IPS-NIHi7 (cell line): ENCODE results near the gene FADD.
"Not testable (repeated sequence)": the region's sequence is repeated elsewhere in the genome, so short reads cannot be mapped to it uniquely, and the experiment has no call there.

Experiments used
- DNase-seq: peaks from one replicate; pipeline ENCODE4 v3.0.0; 2012; ENCODE audit warnings: mixed read lengths; ENCODE audit errors: extremely low spot score

FADD gene

DNA sequence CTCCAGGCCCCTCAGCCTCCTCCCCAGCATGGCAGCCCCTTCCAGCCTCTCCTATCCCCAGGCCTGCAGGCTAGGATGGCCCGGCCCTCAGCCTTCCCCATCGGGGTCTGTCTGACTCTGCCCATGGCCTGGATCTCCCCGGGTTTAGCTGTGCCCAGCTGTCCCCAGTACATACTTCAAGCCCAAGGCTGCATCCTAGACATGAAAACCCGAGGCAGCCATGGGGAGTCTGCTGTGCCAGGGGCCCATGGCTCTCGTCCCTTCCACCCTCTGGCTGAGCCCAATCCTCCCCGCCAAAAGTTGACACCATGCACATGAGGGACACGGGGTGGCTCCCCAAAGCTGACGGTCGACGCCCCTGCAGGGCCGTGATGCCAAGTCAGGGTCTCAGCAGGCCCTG, 22.2 kb upstream of the FADD start:
- DNase-seq = no peak

DNA sequence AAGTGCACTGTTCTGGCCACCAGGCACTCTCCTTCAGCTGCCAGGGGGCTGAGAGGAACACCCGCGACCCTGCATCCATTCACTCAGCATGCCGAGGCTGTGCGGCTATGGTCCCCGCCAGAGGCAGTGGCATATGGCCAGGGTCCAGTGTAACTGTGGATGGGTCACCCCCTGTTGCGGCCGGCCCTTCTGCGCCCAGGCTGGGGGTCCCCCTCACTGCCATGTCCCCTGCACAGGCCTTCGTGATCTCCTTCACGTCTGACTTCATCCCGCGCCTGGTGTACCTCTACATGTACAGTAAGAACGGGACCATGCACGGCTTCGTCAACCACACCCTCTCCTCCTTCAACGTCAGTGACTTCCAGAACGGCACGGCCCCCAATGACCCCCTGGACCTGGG, 20.8 kb upstream of the FADD start:
- no peak for DNase-seq

GRCh38 chr11:70183032-70183431, 20.1 kb upstream of the FADD start:
- DNase-seq = no peak

DNA sequence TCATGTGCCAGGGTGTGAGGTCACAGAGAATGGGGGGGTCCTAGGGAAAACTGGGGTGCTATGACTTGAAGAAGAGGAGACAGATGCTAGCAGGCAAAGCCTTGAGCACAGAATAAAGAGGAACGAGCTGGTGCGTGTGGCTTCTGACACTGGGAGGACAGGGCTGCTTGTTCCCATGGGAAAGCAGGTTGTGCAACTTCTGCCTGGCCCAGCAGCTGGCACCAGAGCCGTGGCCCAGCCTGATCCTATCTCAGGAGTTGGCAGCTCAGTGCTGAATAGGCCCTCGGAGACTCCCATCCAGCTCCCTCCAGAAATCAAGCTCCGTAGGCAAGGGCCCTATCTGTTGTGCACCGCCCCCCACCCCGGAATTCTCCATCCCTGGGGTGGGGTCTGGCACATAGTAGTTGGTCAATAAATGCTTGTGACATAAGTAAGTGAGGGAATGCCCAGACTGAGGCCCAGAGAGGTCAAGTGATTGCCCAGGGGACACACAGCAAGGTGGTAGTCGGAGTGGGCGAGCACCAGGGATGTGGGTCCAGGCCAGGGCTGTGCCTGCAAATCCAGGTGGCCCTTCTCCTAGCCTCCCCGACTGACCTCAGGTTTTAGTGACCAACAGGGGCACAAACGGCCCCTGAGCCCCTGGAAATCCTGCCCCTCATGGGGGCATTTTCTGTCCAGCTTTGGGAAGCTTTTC, 19.5 kb upstream of the FADD start:
- DNase-seq = no peak

DNA sequence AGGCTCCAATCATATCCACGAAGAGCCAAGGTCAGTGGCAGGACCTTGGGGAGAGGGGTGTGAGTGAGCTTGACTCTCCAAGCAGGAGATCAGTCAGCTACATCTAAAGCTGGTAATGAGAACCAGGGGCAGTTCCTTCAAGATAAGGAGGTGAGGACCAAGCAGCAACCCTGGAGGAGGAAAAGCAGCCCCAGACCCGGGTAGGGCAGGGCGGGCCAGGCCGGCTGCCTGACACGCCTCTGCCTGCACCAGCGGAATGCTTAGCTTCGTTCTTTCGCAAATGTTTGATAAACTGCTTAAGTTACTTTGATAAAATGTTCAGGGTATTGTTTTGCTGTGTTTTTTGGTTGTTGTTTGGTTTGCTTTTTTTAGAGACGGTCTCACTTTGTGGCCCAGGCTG, 18.7 kb upstream of the FADD start:
- DNase-seq = no peak

DNA sequence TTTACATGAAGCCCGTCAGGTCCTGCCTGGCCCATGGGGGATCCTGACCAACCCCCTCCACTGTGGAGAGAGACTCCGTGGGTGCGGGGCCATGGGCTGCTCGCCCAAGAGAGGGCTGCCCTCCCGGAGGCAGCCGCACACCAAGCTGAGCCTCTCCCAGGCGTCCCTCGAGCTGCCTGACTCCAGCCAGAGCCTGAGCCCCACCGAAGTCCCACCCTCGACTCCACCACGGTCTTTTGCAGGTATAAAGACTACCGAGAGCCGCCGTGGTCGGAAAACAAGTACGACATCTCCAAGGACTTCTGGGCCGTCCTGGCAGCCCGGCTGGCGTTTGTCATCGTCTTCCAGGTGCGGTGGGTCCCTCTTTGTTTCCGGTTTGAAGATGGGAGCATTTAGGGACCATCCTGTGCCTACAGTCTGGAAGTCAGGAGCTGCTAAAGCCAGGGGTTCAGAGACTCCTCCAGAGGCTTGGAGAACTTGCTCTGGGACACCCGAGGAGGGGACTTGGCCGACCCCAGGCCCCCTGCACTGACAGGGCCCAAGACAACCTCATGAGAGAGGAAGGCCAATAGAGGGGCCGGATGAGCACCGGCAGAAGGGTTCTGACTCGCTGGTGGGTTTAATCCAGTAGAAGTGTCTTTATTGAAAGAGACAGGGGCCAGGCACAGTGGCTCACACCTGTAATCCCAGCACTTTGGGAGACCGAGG, 17.6 kb upstream of the FADD start:
- DNase-seq = no peak

DNA sequence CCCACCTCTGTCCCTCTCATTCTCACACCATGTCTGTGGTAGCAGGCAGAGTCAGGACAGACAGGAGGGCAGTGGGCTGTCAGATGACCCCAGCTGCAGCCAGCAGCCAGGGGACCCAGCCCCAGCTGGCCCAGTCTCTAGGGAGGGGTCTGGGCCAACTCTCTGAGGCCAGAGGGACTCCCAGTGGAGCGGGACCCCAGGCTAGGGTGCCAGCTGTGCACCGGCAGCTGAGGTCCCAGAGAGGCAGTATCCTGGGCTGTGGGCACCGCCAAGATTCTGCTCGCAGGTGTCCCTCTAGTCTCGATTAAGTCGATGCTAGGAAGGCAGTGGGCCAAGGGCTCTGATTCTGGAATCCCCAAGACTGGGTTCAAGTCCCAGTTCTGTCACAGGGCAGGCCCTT, 16.7 kb upstream of the FADD start:
- DNase-seq = no peak

GRCh38 chr11:70186936-70187335, 16.2 kb upstream of the FADD start:
- no peak for DNase-seq

GRCh38 chr11:70187771-70188170, 15.3 kb upstream of the FADD start:
- no peak for DNase-seq

DNA sequence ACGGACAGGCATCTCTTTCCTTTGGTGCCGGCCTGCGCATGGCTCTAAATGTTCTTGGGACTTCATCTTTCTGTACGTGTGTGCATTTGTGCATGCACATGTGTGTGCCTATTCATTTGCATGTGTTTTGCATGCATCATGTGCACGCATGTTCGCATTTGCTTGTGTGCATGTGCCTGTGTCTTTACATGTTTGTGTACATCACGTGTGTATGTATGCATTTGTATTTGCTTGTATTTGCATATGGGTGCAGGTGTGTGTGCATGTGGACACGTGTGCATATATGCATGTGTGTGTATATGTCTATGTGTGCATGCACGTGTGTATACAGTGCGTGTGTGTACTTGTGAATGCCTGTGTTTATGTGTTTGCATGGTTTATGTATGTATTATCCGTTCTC, 13.5 kb upstream of the FADD start:
- DNase-seq = no peak

GRCh38 chr11:70191495-70192140, 11.5 kb upstream of the FADD start:
- DNase-seq = peak; percentile 90

DNA sequence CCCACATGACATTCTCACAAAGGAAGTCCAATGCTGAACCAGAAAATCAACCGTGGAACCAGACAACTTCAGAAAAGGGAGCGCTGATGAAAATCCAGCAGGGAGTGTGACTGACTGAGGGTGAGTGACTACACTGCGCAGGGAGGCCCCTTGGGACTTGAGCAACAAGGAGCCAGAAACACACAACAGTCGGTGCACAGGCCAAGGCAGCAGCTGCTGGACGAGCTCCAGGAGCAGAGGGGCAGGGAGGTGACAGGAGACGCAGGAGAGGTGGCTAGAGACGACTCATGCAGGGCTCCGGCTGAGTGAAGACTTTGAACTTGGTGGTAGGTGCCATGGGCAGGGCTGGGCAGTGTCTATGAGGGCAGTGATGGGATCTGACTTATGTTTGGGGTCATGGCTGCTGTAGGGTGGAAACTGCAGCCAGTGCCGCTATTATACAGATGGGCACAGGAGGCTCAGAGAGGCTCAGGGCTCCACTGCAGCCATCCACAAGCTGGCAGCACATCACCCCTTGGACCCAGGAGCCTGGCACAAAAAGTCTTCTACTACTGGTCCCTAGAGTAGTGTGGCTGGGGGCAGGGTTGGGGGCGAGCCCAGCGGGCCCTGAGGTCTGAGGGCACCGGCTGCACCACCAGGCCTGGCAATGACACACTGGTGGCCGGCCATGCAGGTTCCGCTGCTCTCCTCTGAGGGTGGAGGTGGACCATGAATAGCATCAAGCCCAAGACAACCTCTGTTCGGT, 10.3 kb upstream of the FADD start:
- DNase-seq = no peak

DNA sequence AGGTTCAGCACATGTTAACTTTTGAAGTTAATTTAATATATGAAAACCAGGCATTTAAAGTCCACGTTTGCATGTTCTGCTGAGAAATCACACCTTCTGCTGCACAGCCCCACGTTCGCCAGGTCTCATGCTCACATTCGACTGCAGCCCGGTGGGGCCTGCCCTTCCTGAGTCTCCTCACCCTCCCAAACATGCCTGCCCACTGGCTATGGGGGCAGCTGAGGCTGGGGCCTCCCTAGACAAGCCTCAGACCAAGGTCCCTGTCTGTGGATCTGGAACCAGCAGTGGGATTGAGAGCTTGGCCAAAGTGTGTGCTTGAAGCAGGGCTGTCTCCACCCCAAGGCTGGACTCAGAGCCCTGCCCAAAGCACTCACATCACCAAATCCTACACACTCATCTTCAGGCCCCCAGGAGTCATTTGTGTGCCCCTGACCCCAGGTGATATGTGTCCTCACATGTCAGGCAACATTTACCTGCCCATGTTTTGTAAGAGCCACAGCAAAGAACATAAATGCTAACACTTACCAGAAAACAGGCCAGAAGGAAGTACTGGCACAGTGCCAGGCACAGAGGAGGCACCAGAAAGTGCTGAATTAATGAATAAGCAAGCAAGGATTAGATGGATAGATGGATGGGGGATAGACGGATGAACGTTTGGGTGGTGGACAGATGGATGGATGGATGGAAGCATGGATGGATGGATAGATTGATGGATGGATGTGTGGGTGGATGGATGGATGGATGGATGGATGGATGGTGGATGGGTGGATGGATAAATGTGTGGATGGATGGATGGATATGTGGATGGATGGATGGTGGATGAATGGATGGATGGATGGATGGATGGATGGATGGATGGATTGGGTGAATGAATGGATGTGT, 9.4 kb upstream of the FADD start:
- DNase-seq = no peak

DNA sequence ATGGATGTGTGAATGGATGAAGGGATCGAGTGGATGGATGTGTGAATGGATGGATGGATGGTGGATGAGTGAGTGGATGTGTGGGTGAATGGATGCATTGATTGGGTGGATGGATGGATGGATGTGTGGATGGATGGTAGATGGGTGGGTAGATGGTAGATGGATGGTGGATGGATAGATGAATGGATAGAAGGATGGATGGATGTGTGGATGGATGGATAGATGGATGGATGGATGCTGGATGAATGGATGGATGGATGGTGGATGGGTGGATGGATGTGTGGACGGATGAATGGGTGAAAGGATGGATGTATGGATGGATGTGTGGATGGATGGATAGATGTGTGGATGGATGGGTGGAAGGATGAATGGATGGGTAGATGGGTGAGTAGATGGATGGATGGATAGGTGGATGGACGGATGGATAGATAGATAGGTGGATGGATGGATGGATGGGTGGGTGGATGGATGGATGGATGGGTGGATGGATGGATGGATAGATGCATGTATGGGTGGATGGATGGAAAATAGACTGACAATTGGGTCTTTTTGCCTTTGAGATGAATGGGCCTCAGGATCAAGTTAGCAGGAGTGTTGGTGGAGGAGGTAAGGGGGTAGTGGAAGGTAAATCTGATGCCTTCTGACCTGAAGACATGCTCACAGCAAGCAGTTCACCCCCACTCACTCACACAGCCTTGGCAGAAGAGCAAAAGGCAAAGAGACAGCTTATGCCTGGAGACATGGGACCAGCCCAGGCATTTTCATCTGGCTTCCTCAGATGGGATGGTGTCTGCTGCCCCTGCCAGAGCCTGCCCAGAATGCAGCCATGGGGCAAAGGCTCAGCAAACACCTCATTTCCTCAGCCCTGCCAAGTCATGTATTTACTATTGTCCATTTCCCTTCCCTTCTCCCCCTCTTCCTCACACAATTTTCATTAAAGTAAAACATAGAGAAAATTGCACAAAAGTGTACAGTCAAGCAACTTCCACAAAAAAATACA, 8.0 kb upstream of the FADD start:
- no peak for DNase-seq

DNA sequence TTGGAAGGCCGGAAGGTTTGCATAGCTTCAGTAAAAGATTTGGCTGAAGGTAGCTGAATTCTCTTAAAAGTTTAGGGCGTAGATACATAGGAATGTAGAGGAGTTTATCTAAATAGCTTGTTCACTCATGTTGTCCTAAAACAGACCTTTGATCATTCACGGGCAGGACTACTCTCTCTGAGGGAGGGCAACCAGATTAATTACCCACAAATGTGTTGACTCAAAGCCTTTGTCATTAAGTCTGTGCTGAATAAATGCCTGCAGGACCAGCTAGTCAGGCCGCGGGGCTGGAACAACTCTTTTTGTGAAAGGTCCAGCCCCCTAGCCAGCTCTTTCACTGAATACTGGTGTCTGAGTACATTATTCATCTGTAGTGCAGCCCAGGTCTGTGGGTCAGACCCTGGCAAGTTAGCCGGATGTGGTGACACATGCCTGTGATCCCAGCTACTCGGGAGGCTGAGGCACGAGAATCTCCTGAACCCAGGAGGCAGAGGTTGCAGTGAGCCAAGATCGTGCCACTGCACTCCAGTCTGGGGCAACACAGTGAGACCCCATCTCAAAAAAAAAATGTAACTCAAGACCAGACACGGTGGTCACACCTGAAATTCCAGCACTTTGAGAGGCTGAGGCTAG, 2.8 kb upstream of the FADD start:
- DNase-seq = no peak

DNA sequence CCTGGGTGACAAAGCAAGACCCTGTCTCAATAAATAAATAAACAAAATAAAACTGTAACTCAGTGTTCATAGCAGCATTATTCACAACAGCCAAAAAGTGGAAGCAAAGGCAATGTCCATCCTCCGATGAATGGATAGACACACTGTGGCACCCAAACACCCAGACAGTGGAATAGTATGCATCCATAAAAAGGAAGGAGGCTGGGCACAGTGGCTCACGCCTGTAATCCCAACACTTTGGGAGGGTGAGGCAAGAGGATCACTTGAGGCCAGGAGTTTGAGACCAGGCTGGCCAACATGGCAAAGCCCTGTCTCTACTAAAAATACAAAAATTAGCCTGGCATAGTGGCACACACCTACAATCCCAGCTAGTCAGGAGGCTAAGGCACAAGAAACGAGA, 2.0 kb upstream of the FADD start:
- DNase-seq = not testable (repeated sequence)

- DNase-seq = no peak
Observed at GRCh38 chr11:70201882-70202861, 924 bp upstream of the FADD start.

DNA sequence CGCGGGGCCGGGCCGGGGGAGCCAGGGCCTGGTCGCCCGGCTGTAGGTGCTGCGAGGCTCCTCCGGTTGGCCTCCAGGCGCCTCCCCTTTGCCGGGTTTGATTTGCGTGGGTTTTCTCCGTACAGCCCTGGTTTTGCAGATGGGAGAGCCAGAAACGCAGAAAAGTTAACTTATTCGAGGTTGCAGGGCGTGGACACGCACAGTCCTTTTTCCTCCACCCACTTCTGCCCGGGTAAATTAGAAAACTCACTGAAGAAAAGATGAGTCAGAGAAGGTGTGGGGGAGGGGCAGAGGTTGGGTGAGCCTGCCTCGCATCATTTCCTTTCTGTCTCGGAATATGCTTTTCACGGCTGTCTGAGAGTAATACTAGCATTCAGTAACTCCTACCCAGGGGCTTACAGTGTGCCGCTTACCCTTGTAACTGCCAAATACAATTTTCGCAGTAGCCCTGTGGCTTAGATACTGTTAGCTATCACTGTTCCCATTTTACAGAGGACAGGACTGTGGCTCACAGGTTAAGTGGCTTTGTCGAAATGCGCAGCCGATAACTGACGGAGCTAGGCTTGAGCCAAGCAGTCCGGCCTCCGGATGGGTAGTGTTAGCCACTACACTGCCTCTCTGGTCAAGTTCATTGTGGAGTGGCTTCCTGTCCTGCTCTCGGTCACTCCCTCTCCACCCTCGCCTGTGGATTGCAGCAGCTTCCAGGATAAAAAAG, 812 bp downstream of the FADD start:
- DNase-seq = peak; percentile 36
